Transverse colon (tissue), 4 donors: ENCODE results near the gene NOBOX. TPM values are rescaled to one million over a fixed set of nuclear protein-coding genes. Genes with fewer than 3 reads are reported as not detected.

ENCODE experiments used
- DNase-seq: peaks from one replicate; pipeline ENCODE4 v3.0.0-alpha.2; 2019
- H3K27ac ChIP-seq, 4 donors: fragments of 200-600 bp; sonication (generic); 2 replicates each; pipeline ENCODE4 v1.5.1; 2016 to 2018; ENCODE audit warnings: inconsistent platforms in 4 of 4
- H3K27me3 ChIP-seq: fragments of 200-600 bp; sonication (generic); 2 replicates; pipeline ENCODE4 v1.5.1; 2017; ENCODE audit warnings: inconsistent platforms
- H3K36me3 ChIP-seq, 4 donors: fragments of 200-600 bp; sonication (generic); 2 replicates each; pipeline ENCODE4 v1.5.1; 2017 to 2019; ENCODE audit warnings: inconsistent platforms in 4 of 4
- H3K4me1 ChIP-seq, 4 donors: fragments of 200-600 bp; sonication (generic); 2 replicates each; pipeline ENCODE4 v1.5.1; 2017 to 2020; ENCODE audit warnings: inconsistent platforms in 4 of 4
- H3K4me3 ChIP-seq, 4 donors: fragments of 200-600 bp; sonication (generic); 1 replicate in 1 of 4; 2 replicates in 3 of 4; pipeline versions ENCODE4 v1.5.1 to v1.6.1; 2017 to 2019; ENCODE audit warnings: inconsistent platforms in 4 of 4
- H3K9me3 ChIP-seq, 2 donors: fragments of 200-600 bp; sonication (generic); 2 replicates each; pipeline ENCODE4 v1.5.1; 2017 to 2019; ENCODE audit warnings: inconsistent platforms in 2 of 2
- CTCF ChIP-seq, 5 experiments: fragments of 200-600 bp in 3 of 5; fragments of 450-650 bp in 2 of 5; sonication (generic) in 3 of 5; IDR thresholded peaks; 1 replicate in 2 of 5; 2 replicates in 3 of 5; pipeline ENCODE4 v1.5.1; 2016 to 2017; ENCODE audit warnings: antibody characterized with exemption in 5 of 5, inconsistent platforms in 3 of 5, mild to moderate bottlenecking in 2 of 5, moderate library complexity in 1 of 5
- EP300 ChIP-seq: sonication (generic); formaldehyde crosslinking; IDR thresholded peaks from one replicate; pipeline ENCODE4 v1.6.1; 2017; ENCODE audit warnings: antibody characterized with exemption, low read depth
- POLR2A ChIP-seq: fragments of 450-650 bp; IDR thresholded peaks from one replicate; pipeline ENCODE4 v1.6.1; 2016; ENCODE audit warnings: antibody characterized with exemption, mild to moderate bottlenecking, moderate library complexity
- POLR2AphosphoS5 ChIP-seq, 3 donors: sonication (generic); formaldehyde crosslinking; IDR thresholded peaks; one replicate each; pipeline ENCODE4 v1.6.1; 2016; ENCODE audit warnings: antibody characterized with exemption in 3 of 3
- WGBS, 2 donors: methylation state at CpG; one replicate each; pipeline ENCODE4 v1.1.5; 2018; ENCODE audit warnings: low coverage in 1 of 2; 5-methylcytosine and 5-hydroxymethylcytosine counted together
- in situ Hi-C, 4 donors: fragments of 200-750 bp; cut with MboI; loops; one replicate each; pipeline versions ENCODE4 v1.15.0 to v1.15.1; 2017; ENCODE audit warnings: low sequenced_read_pairs in 3 of 4, low pct_ligation_motif_present in 1 of 4, low pct_unique_long_range_greater_than_20kb in 1 of 4
- intact Hi-C: fragments of 100-400 bp; cut with DNase I; formaldehyde crosslinking; loops from one replicate; pipeline ENCODE4 v1.15.1; 2023; ENCODE audit warnings: low total_unique reads
- total RNA-seq, 4 donors: library from RNA; depleted of rRNA; stranded (reverse); fragments of >200 nt; gene quantifications; one replicate each; pipeline ENCODE4 v1.1.0, GENCODE V29; 2016

The NOBOX gene
- total RNA-seq, 4 donors from 2014 or later = not detected

- intact Hi-C loops (no loop called here), in situ Hi-C loops (no loop called here)
- Histone ChIP-seq H3K4me3 (no peak overlapping the region), H3K27me3 (no peaks in the 10 kb centered on the region), H3K27ac (peak overlapping the region in 1 of 4 donors; percentile 53), H3K36me3 (no peaks in the 10 kb centered on the region), H3K4me1 (peaks cover 0 to 9% (median 0%) of the 10 kb centered on the region in 4 donors), H3K9me3 (no peaks in the 10 kb centered on the region)
- TF ChIP-seq POLR2AphosphoS5 (IDR thresholded peaks at IDR 0.05) (no peak), EP300 (no peak), POLR2A (no peak), CTCF (IDR thresholded peaks at IDR 0.05) (no peak)
- DNase-seq = no peak
- WGBS, 2 donors = 31 to 57% methylated on average over 3 of the region's 3 CpGs
Measured at GRCh38 chr7:144408121-144408520, 4.6 kb upstream of the NOBOX start.

GRCh38 chr7:144407266-144407931 lies 3.9 kb upstream of the NOBOX start:
- no peak for DNase-seq
- Histone ChIP-seq H3K9me3 (no peaks in the 10 kb centered on the region), H3K36me3 (no peaks in the 10 kb centered on the region), H3K27ac (peak overlapping the region in 1 of 4 donors; percentile 53), H3K4me1 (peaks cover 0 to 9% (median 0%) of the 10 kb centered on the region in 4 donors), H3K4me3 (no peak overlapping the region), H3K27me3 (no peaks in the 10 kb centered on the region)
- intact Hi-C loops = no loop called here
- WGBS, 2 donors = 62 to 100% methylated on average over 1 to 12 of the region's 12 CpGs
- in situ Hi-C loops = no loop called here
- TF ChIP-seq POLR2A (no peak), CTCF (IDR thresholded peaks at IDR 0.05) (no peak), EP300 (no peak), POLR2AphosphoS5 (IDR thresholded peaks at IDR 0.05) (no peak)

- no peak for DNase-seq
- WGBS, 2 donors = 69 to 81% methylated on average over 4 of the region's 4 CpGs
Measured at GRCh38 chr7:144404946-144405345, 1.5 kb upstream of the NOBOX start.

GRCh38 chr7:144403102-144403501 lies 391 bp downstream of the NOBOX start:
- in situ Hi-C loops = no loop called here
- Histone ChIP-seq H3K4me1 (peaks cover 0 to 9% (median 0%) of the 10 kb centered on the region in 4 donors), H3K9me3 (no peaks in the 10 kb centered on the region), H3K27me3 (no peaks in the 10 kb centered on the region), H3K36me3 (no peaks in the 10 kb centered on the region), H3K4me3 (no peak overlapping the region), H3K27ac (no peak overlapping the region)
- intact Hi-C loops = no loop called here
- no peak for DNase-seq
- WGBS, 2 donors = 93 to 97% methylated on average over 5 to 11 of the region's 11 CpGs
- no peak for TF ChIP-seq POLR2AphosphoS5 (IDR thresholded peaks at IDR 0.05)
- no peak for TF ChIP-seq CTCF (IDR thresholded peaks at IDR 0.05)
- TF ChIP-seq POLR2A = no peak
- no peak for TF ChIP-seq EP300

More at GRCh38 chr7:144404946-144405345, 1.5 kb upstream of the NOBOX start:
- Histone ChIP-seq H3K36me3 (no peaks in the 10 kb centered on the region), H3K9me3 (no peaks in the 10 kb centered on the region), H3K4me3 (no peak overlapping the region), H3K27me3 (no peaks in the 10 kb centered on the region), H3K27ac (no peak overlapping the region), H3K4me1 (peaks cover 0 to 9% (median 0%) of the 10 kb centered on the region in 4 donors)
- no peak for TF ChIP-seq EP300
- TF ChIP-seq POLR2A = no peak
- TF ChIP-seq POLR2AphosphoS5 (IDR thresholded peaks at IDR 0.05) = no peak
- no peak for TF ChIP-seq CTCF (IDR thresholded peaks at IDR 0.05)
- intact Hi-C loops (loop anchor here (1.0 kb wide), 1 partner anchor 10 kb away; no protein-coding TSS in a partner anchor), in situ Hi-C loops (no loop called here)
